ENCODE measurements around the gene MCTP2. TPM values are rescaled to one million over a fixed set of nuclear protein-coding genes. Genes with fewer than 3 reads are reported as not detected.

Gene MCTP2
- total RNA-seq, 4 donors from 2014 or later = 0.13 to 2.0 (median 0.43) TPM

- H3K4me3 ChIP-seq = no peak overlapping the region
- in situ Hi-C loops (cut with MboI; ENCODE audit: low sequenced_read_pairs in 4 of 4) (no loop called here), intact Hi-C loops (cut with DNase I; ENCODE audit: low total_unique reads) (no loop called here)
- H3K27me3 ChIP-seq = no peaks in the 10 kb centered on the region
- H3K36me3 ChIP-seq = no peaks in the 10 kb centered on the region
- H3K9me3 ChIP-seq = no peaks in the 10 kb centered on the region
- no peak for TF ChIP-seq POLR2A (IDR thresholded peaks at IDR 0.05)
- no peak for TF ChIP-seq CTCF (IDR thresholded peaks at IDR 0.05 in 4 of 5, conservative IDR thresholded peaks at IDR 0.05 in 1 of 5)
- ATAC-seq (no peak), DNase-seq (no peak)
- no peaks in the 10 kb centered on the region for H3K4me1 ChIP-seq
- no peak overlapping the region for H3K27ac ChIP-seq
These were observed 226.3 kb downstream of the MCTP2 start for GRCh38 chr15:94457661-94458060.

GRCh38 chr15:94460624-94461023, 229.3 kb downstream of the MCTP2 start:
- Histone ChIP-seq H3K27ac (no peak overlapping the region), H3K9me3 (no peaks in the 10 kb centered on the region), H3K4me1 (no peaks in the 10 kb centered on the region), H3K27me3 (no peaks in the 10 kb centered on the region), H3K4me3 (no peak overlapping the region), H3K36me3 (no peaks in the 10 kb centered on the region)
- ATAC-seq (no peak), DNase-seq (no peak)
- no peak for TF ChIP-seq POLR2A (IDR thresholded peaks at IDR 0.05)
- TF ChIP-seq CTCF (IDR thresholded peaks at IDR 0.05 in 4 of 5, conservative IDR thresholded peaks at IDR 0.05 in 1 of 5) = no peak
- in situ Hi-C loops (cut with MboI; ENCODE audit: low sequenced_read_pairs in 4 of 4) (no loop called here), intact Hi-C loops (cut with DNase I; ENCODE audit: low total_unique reads) (no loop called here)

GRCh38 chr15:94467034-94467433, 235.7 kb downstream of the MCTP2 start:
- TF ChIP-seq POLR2A (IDR thresholded peaks at IDR 0.05) = no peak
- no peak for TF ChIP-seq CTCF (IDR thresholded peaks at IDR 0.05 in 4 of 5, conservative IDR thresholded peaks at IDR 0.05 in 1 of 5)
- in situ Hi-C loops (cut with MboI; ENCODE audit: low sequenced_read_pairs in 4 of 4) (no loop called here), intact Hi-C loops (cut with DNase I; ENCODE audit: low total_unique reads) (no loop called here)

GRCh38 chr15:94470492-94470891, 239.1 kb downstream of the MCTP2 start:
- in situ Hi-C loops (cut with MboI; ENCODE audit: low sequenced_read_pairs in 4 of 4) = no loop called here
- Histone ChIP-seq H3K27ac (no peak overlapping the region), H3K36me3 (no peaks in the 10 kb centered on the region), H3K4me3 (no peak overlapping the region), H3K9me3 (no peaks in the 10 kb centered on the region), H3K4me1 (no peaks in the 10 kb centered on the region), H3K27me3 (no peaks in the 10 kb centered on the region)
- no peak for ATAC-seq
- DNase-seq = no peak
- intact Hi-C loops (cut with DNase I; ENCODE audit: low total_unique reads) = no loop called here
- no peak for TF ChIP-seq POLR2A (IDR thresholded peaks at IDR 0.05)
- no peak for TF ChIP-seq CTCF (IDR thresholded peaks at IDR 0.05 in 4 of 5, conservative IDR thresholded peaks at IDR 0.05 in 1 of 5)

More at GRCh38 chr15:94467034-94467433, 235.7 kb downstream of the MCTP2 start:
- H3K27me3 ChIP-seq = no peaks in the 10 kb centered on the region
- no peaks in the 10 kb centered on the region for H3K36me3 ChIP-seq
- no peaks in the 10 kb centered on the region for H3K9me3 ChIP-seq
- H3K27ac ChIP-seq = no peak overlapping the region
- no peak overlapping the region for H3K4me3 ChIP-seq
- no peak for DNase-seq
- ATAC-seq = no peak
- no peaks in the 10 kb centered on the region for H3K4me1 ChIP-seq

GRCh38 chr15:94476686-94477085, 245.3 kb downstream of the MCTP2 start:
- intact Hi-C loops (cut with DNase I; ENCODE audit: low total_unique reads) (no loop called here), in situ Hi-C loops (cut with MboI; ENCODE audit: low sequenced_read_pairs in 4 of 4) (no loop called here)
- Histone ChIP-seq H3K27ac (no peak overlapping the region), H3K4me3 (no peak overlapping the region), H3K27me3 (no peaks in the 10 kb centered on the region), H3K4me1 (no peaks in the 10 kb centered on the region), H3K9me3 (no peaks in the 10 kb centered on the region), H3K36me3 (no peaks in the 10 kb centered on the region)
- ATAC-seq (no peak), DNase-seq (no peak)
- TF ChIP-seq POLR2A (IDR thresholded peaks at IDR 0.05) = no peak
- no peak for TF ChIP-seq CTCF (IDR thresholded peaks at IDR 0.05 in 4 of 5, conservative IDR thresholded peaks at IDR 0.05 in 1 of 5)

All from gastrocnemius medialis (tissue), 4 donors.